Activated naive CD8-positive, alpha-beta T cell (primary cell): Measurements from ENCODE around the gene NMT1.
"Not testable (repeated sequence)": the region's sequence is repeated elsewhere in the genome, so short reads cannot be mapped to it uniquely, and the experiment has no call there.

Source experiments
- H3K27ac Mint-ChIP-seq: one replicate; pipeline ENCODE4 v1.8.0; 2021; ENCODE audit warnings: mixed read lengths
- H3K27me3 Mint-ChIP-seq: one replicate; pipeline ENCODE4 v1.8.0; 2021; ENCODE audit warnings: mixed read lengths
- H3K36me3 Mint-ChIP-seq: one replicate; pipeline ENCODE4 v1.8.0; 2021; ENCODE audit warnings: mixed read lengths
- H3K4me1 Mint-ChIP-seq: one replicate; pipeline ENCODE4 v1.8.0; 2021; ENCODE audit warnings: low read depth, mixed read lengths
- H3K4me3 Mint-ChIP-seq: one replicate; pipeline ENCODE4 v1.8.0; 2021; ENCODE audit warnings: mild to moderate bottlenecking, mixed read lengths
- H3K9me3 Mint-ChIP-seq: one replicate; pipeline ENCODE4 v1.8.0; 2021; ENCODE audit warnings: low read depth, mixed read lengths

Gene NMT1

GRCh38 chr17:45050481-45051059 lies 10.5 kb upstream of the NMT1 start:
- Mint-ChIP-seq H3K4me3 (peak overlapping the region; percentile 91), H3K36me3 (no peaks in the 10 kb centered on the region), H3K9me3 (no peaks in the 10 kb centered on the region), H3K27ac (peak overlapping the region; percentile 98), H3K27me3 (no peaks in the 10 kb centered on the region), H3K4me1 (peaks cover 41% of the 10 kb centered on the region)

- Mint-ChIP-seq H3K4me3 (peak within 1 kb of the TSS; percentile 91), H3K36me3 (no peaks in the 10 kb centered on the region), H3K9me3 (no peaks in the 10 kb centered on the region), H3K27ac (peak within 1 kb of the TSS; percentile 98), H3K27me3 (no peaks in the 10 kb centered on the region), H3K4me1 (peaks cover 41% of the 10 kb centered on the region)
Observed at GRCh38 chr17:45051060-45051719, 9.9 kb upstream of the NMT1 start, which contains the start of gene DCAKD. Gene DCAKD, minus strand, starts transcription at chr17:45051632. Its CDS starts 16,747 bp downstream, at chr17:45034885.

GRCh38 chr17:45051720-45052051 lies 9.4 kb upstream of the NMT1 start:
- H3K4me1 Mint-ChIP-seq = peaks cover 39% of the 10 kb centered on the region
- H3K27ac Mint-ChIP-seq = not testable (repeated sequence)
- H3K4me3 Mint-ChIP-seq = peak overlapping the region; percentile 23

GRCh38 chr17:45052052-45052772 lies 8.9 kb upstream of the NMT1 start:
- Mint-ChIP-seq H3K27me3 (no peaks in the 10 kb centered on the region), H3K27ac (peak overlapping the region; percentile 90), H3K4me3 (peak overlapping the region; percentile 89), H3K4me1 (peaks cover 35% of the 10 kb centered on the region), H3K36me3 (no peaks in the 10 kb centered on the region), H3K9me3 (no peaks in the 10 kb centered on the region)

More at GRCh38 chr17:45051720-45052051, 9.4 kb upstream of the NMT1 start:
- H3K36me3 Mint-ChIP-seq, H3K9me3 Mint-ChIP-seq, H3K27me3 Mint-ChIP-seq: not testable (repeated sequence)

- H3K27ac Mint-ChIP-seq = peak overlapping the region; percentile 100
- H3K27me3 Mint-ChIP-seq = no peaks in the 10 kb centered on the region
- H3K36me3 Mint-ChIP-seq = no peaks in the 10 kb centered on the region
- H3K4me1 Mint-ChIP-seq = peaks cover 49% of the 10 kb centered on the region
- peak overlapping the region; percentile 96 for H3K4me3 Mint-ChIP-seq
- H3K9me3 Mint-ChIP-seq = no peaks in the 10 kb centered on the region
Observed at GRCh38 chr17:45060382-45060796, 728 bp upstream of the NMT1 start.

- Mint-ChIP-seq H3K36me3 (no peaks in the 10 kb centered on the region), H3K27ac (peak overlapping the region; percentile 100), H3K4me1 (peaks cover 45% of the 10 kb centered on the region), H3K9me3 (no peaks in the 10 kb centered on the region), H3K27me3 (no peaks in the 10 kb centered on the region), H3K4me3 (peak overlapping the region; percentile 96)
Observed at GRCh38 chr17:45061606-45062205, 589 bp downstream of the NMT1 start.

GRCh38 chr17:45063198-45063597 lies 2.1 kb downstream of the NMT1 start:
- Mint-ChIP-seq H3K27me3 (no peaks in the 10 kb centered on the region), H3K9me3 (no peaks in the 10 kb centered on the region), H3K4me3 (peak overlapping the region; percentile 96), H3K36me3 (peaks cover 5% of the 10 kb centered on the region), H3K4me1 (peaks cover 57% of the 10 kb centered on the region), H3K27ac (peak overlapping the region; percentile 61)

GRCh38 chr17:45067637-45068036 lies 6.5 kb downstream of the NMT1 start:
- Mint-ChIP-seq H3K9me3 (no peaks in the 10 kb centered on the region), H3K36me3 (peaks cover 5% of the 10 kb centered on the region), H3K27me3 (no peaks in the 10 kb centered on the region), H3K27ac (peak overlapping the region; percentile 34), H3K4me3 (no peak overlapping the region), H3K4me1 (peaks cover 46% of the 10 kb centered on the region)

GRCh38 chr17:45070001-45070400 lies 8.9 kb downstream of the NMT1 start:
- H3K9me3 Mint-ChIP-seq = no peaks in the 10 kb centered on the region
- peaks cover 35% of the 10 kb centered on the region for H3K4me1 Mint-ChIP-seq
- no peaks in the 10 kb centered on the region for H3K27me3 Mint-ChIP-seq
- H3K4me3 Mint-ChIP-seq = no peak overlapping the region
- H3K27ac Mint-ChIP-seq = no peak overlapping the region
- peaks cover 11% of the 10 kb centered on the region for H3K36me3 Mint-ChIP-seq

GRCh38 chr17:45070809-45071208 lies 9.7 kb downstream of the NMT1 start:
- no peak overlapping the region for H3K4me3 Mint-ChIP-seq
- no peaks in the 10 kb centered on the region for H3K9me3 Mint-ChIP-seq
- H3K36me3 Mint-ChIP-seq = peaks cover 11% of the 10 kb centered on the region
- H3K27me3 Mint-ChIP-seq = no peaks in the 10 kb centered on the region
- peaks cover 35% of the 10 kb centered on the region for H3K4me1 Mint-ChIP-seq
- no peak overlapping the region for H3K27ac Mint-ChIP-seq

- Mint-ChIP-seq H3K4me1 (peaks cover 40% of the 10 kb centered on the region), H3K27me3 (no peaks in the 10 kb centered on the region), H3K36me3 (peaks cover 5% of the 10 kb centered on the region), H3K4me3 (no peak overlapping the region), H3K9me3 (no peaks in the 10 kb centered on the region), H3K27ac (no peak overlapping the region)
Observed at GRCh38 chr17:45073414-45074070, 12.4 kb downstream of the NMT1 start.

GRCh38 chr17:45077643-45078042 lies 16.5 kb downstream of the NMT1 start:
- peaks cover 31% of the 10 kb centered on the region for H3K4me1 Mint-ChIP-seq
- peaks cover 5% of the 10 kb centered on the region for H3K36me3 Mint-ChIP-seq
- no peaks in the 10 kb centered on the region for H3K9me3 Mint-ChIP-seq
- H3K27me3 Mint-ChIP-seq = no peaks in the 10 kb centered on the region
- no peak overlapping the region for H3K4me3 Mint-ChIP-seq
- H3K27ac Mint-ChIP-seq = peak overlapping the region; percentile 17

- H3K36me3 Mint-ChIP-seq = peaks cover 3% of the 10 kb centered on the region
- H3K27ac Mint-ChIP-seq = no peak overlapping the region
- H3K9me3 Mint-ChIP-seq = no peaks in the 10 kb centered on the region
- H3K27me3 Mint-ChIP-seq = no peaks in the 10 kb centered on the region
- H3K4me1 Mint-ChIP-seq = peaks cover 16% of the 10 kb centered on the region
- no peak overlapping the region for H3K4me3 Mint-ChIP-seq
Observed at GRCh38 chr17:45081047-45081703, 20.1 kb downstream of the NMT1 start.

- Mint-ChIP-seq H3K4me1 (peaks cover 2% of the 10 kb centered on the region), H3K9me3 (no peaks in the 10 kb centered on the region), H3K27me3 (no peaks in the 10 kb centered on the region), H3K4me3 (no peak overlapping the region), H3K27ac (no peak overlapping the region), H3K36me3 (peaks cover 3% of the 10 kb centered on the region)
Observed at GRCh38 chr17:45086391-45086790, 25.3 kb downstream of the NMT1 start.
